Liver (tissue), 9 donors: ENCODE measurements around the gene SYTL1. TPM values are rescaled to one million over a fixed set of nuclear protein-coding genes. Genes with fewer than 3 reads are reported as not detected.

Experiments
- DNase-seq: peaks from one replicate; pipeline ENCODE4 v3.0.0-alpha.2; 2017; ENCODE audit warnings: low spot score
- H3K27ac ChIP-seq, 2 donors: one replicate each; pipeline ENCODE4 v1.7.0; 2013; ENCODE audit warnings: inconsistent platforms in 2 of 2, low read length in 2 of 2, control low read depth in 1 of 2, low read depth in 1 of 2, mild to moderate bottlenecking in 1 of 2
- H3K27me3 ChIP-seq, 4 donors: one replicate each; pipeline versions ENCODE4 v1.6.1 to v1.7.0; 2013; ENCODE audit warnings: low read length in 3 of 4, inconsistent platforms in 1 of 4, mild to moderate bottlenecking in 1 of 4, moderate library complexity in 1 of 4; ENCODE audit not compliant: control insufficient read depth in 4 of 4, insufficient read depth in 4 of 4
- H3K36me3 ChIP-seq, 4 donors: one replicate each; pipeline versions ENCODE4 v1.6.1 to v1.7.0; 2013; ENCODE audit warnings: low read length in 3 of 4, mild to moderate bottlenecking in 3 of 4, low read depth in 1 of 4, moderate library complexity in 1 of 4; ENCODE audit not compliant: control insufficient read depth in 4 of 4, insufficient read depth in 3 of 4
- H3K4me1 ChIP-seq, 4 donors: one replicate each; pipeline versions ENCODE4 v1.6.1 to v1.7.0; 2013; ENCODE audit warnings: low read length in 3 of 4, mild to moderate bottlenecking in 3 of 4, moderate library complexity in 1 of 4; ENCODE audit not compliant: control insufficient read depth in 4 of 4, insufficient read depth in 4 of 4
- H3K4me3 ChIP-seq, 3 donors: one replicate each; pipeline versions ENCODE4 v1.6.1 to v1.7.0; 2013; ENCODE audit warnings: low read length in 3 of 3, control low read depth in 1 of 3, low read depth in 1 of 3, mild to moderate bottlenecking in 1 of 3
- H3K9ac ChIP-seq, 2 donors: one replicate each; pipeline ENCODE4 v1.7.0; 2013; ENCODE audit warnings: low read length in 2 of 2, mild to moderate bottlenecking in 2 of 2, moderate library complexity in 2 of 2, control low read depth in 1 of 2, low read depth in 1 of 2
- H3K9me3 ChIP-seq, 4 donors: one replicate each; pipeline versions ENCODE4 v1.6.1 to v1.7.0; 2013; ENCODE audit warnings: low read length in 3 of 4; ENCODE audit not compliant: control insufficient read depth in 4 of 4
- EGR1 ChIP-seq, 2 donors: IDR thresholded peaks; 2 replicates each; pipeline ENCODE4 v1.6.1; 2016 to 2018; ENCODE audit warnings: antibody characterized with exemption in 2 of 2, low read depth in 2 of 2
- FOXA1 ChIP-seq: IDR thresholded peaks from 2 replicates; pipeline ENCODE4 v1.6.1; 2016; ENCODE audit warnings: antibody characterized with exemption
- FOXA2 ChIP-seq: IDR thresholded peaks from 2 replicates; pipeline ENCODE4 v1.6.1; 2016; ENCODE audit warnings: antibody characterized with exemption
- GABPA ChIP-seq, 2 donors: IDR thresholded peaks in 1 of 2; conservative IDR thresholded peaks in 1 of 2; 2 replicates each; pipeline ENCODE4 v1.6.1; 2016; ENCODE audit warnings: antibody characterized with exemption in 2 of 2, mild to moderate bottlenecking in 1 of 2, moderate library complexity in 1 of 2
- HNF4A ChIP-seq, 2 donors: conservative IDR thresholded peaks; 2 replicates each; pipeline ENCODE4 v1.6.1; 2016; ENCODE audit warnings: antibody characterized with exemption in 2 of 2, mild to moderate bottlenecking in 2 of 2
- JUND ChIP-seq, 2 donors: IDR thresholded peaks; 2 replicates each; pipeline ENCODE4 v1.6.1; 2016; ENCODE audit warnings: antibody characterized with exemption in 2 of 2
- NR2F2 ChIP-seq: IDR thresholded peaks from 2 replicates; pipeline ENCODE4 v1.6.1; 2016; ENCODE audit warnings: antibody characterized with exemption
- RAD21 ChIP-seq, 2 donors: IDR thresholded peaks; 2 replicates each; pipeline ENCODE4 v1.6.1; 2016; ENCODE audit warnings: antibody characterized with exemption in 2 of 2, mild to moderate bottlenecking in 2 of 2
- RXRA ChIP-seq, 2 donors: IDR thresholded peaks; 2 replicates each; pipeline ENCODE4 v1.6.1; 2017 to 2018; ENCODE audit warnings: antibody characterized with exemption in 2 of 2, mild to moderate bottlenecking in 1 of 2
- SP1 ChIP-seq: IDR thresholded peaks from 2 replicates; pipeline ENCODE4 v1.6.1; 2018; ENCODE audit warnings: antibody characterized with exemption, mild to moderate bottlenecking
- TAF1 ChIP-seq: conservative IDR thresholded peaks from 2 replicates; pipeline ENCODE4 v1.6.1; 2016; ENCODE audit warnings: antibody characterized with exemption, mild to moderate bottlenecking
- YY1 ChIP-seq: IDR thresholded peaks from 2 replicates; pipeline ENCODE4 v1.6.1; 2016; ENCODE audit warnings: antibody characterized with exemption, mild to moderate bottlenecking
- WGBS: extraction: QIAGEN DNeasy Blood & Tissue Kit; methylation state at CpG from one replicate; pipeline ENCODE4 v1.1.7; 2013; 5-methylcytosine and 5-hydroxymethylcytosine counted together
- polyA plus RNA-seq, 2 donors: library from polyadenylated mRNA; stranded (reverse) in 1 of 2; unstranded in 1 of 2; fragments of 200-250 nt in 1 of 2; fragments of >200 nt in 1 of 2; fragmentation: Nextera tagmentation in 1 of 2; extraction: Ambion mirVana in 1 of 2; gene quantifications; one replicate each; pipeline versions ENCODE4 v1.2.1 to v1.2.3, GENCODE V29; 2013 to 2015
- total RNA-seq, 2 donors: library from RNA; depleted of rRNA; stranded (reverse); fragments of >200 nt; gene quantifications; one replicate each; pipeline ENCODE4 v1.2.3, GENCODE V29; 2014
- TF ChIP-seq, protein P1 (sequence below): IDR thresholded peaks from 2 replicates; pipeline ENCODE4 v1.6.1; 2016; ENCODE audit warnings: antibody characterized with exemption
- TF ChIP-seq, protein P2 (sequence below): fragments of 150-350 bp; IDR thresholded peaks from 2 replicates; pipeline ENCODE4 v1.5.1; 2017; ENCODE audit warnings: improper control_type of control experiment, low read depth, low read length; ENCODE audit not compliant: missing input control
- TF ChIP-seq, protein P3 (sequence below): IDR thresholded peaks from 2 replicates; pipeline ENCODE4 v1.6.1; 2016; ENCODE audit warnings: antibody characterized with exemption
- donor health status: healthy.
- donor health status: healthy.
- donor health status: healthy.
- donor health status: healthy.
- donor health status: healthy.

Gene SYTL1
- total and polyA plus RNA-seq, 4 donors: 0.73 to 3.9 (median 1.4) TPM

DNA sequence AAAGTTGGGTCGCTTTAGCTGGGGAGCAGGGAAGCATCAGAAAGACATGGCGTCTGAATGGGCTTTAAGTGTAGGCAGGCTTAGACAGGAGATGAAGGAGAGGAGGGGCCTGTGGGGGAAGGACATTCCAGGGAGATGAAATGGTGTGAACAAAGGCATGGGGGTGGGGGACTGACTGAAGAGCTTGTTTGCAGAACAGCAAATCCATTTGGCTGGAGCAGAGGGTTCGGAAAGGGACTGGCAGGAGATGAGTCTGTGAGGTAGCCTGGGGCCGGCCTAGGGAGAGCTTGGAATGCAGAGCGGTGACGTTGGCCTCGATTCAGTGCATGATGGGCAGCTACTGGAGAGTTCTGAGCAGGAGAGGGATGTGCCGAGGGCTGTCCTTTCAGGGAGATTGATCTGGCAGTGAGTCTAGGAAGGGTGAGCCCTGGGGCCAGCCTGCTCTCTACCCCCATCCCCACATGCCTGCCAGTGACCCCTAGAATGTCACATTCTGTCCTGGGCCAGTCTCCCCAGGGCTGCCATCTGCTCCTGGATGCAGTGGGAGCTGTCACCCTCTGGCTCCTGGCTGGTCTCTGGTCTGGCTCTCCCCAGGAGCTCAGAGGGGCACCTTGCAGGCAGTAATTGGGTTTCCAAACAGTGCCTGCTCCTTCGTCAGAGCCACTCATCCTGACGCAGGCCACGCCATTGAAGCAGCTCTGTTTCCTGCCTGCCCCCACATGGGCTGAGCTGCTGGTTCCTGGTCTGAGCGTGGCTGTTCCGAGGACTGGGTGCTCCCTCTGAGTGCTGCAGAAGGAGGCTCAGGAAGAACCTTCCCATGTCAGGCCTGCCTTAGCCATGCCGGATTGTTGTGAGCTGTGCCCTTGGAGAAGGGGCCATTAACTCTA lies 42.2 kb upstream of the SYTL1 start (continued):
- TF ChIP-seq FOXA1: no peak
- TF ChIP-seq, protein P1, sequence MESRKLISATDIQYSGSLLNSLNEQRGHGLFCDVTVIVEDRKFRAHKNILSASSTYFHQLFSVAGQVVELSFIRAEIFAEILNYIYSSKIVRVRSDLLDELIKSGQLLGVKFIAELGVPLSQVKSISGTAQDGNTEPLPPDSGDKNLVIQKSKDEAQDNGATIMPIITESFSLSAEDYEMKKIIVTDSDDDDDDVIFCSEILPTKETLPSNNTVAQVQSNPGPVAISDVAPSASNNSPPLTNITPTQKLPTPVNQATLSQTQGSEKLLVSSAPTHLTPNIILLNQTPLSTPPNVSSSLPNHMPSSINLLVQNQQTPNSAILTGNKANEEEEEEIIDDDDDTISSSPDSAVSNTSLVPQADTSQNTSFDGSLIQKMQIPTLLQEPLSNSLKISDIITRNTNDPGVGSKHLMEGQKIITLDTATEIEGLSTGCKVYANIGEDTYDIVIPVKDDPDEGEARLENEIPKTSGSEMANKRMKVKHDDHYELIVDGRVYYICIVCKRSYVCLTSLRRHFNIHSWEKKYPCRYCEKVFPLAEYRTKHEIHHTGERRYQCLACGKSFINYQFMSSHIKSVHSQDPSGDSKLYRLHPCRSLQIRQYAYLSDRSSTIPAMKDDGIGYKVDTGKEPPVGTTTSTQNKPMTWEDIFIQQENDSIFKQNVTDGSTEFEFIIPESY: no peak
- no peak for TF ChIP-seq NR2F2
- no peak for TF ChIP-seq GABPA (IDR thresholded peaks at IDR 0.05 in 1 of 2, conservative IDR thresholded peaks at IDR 0.05 in 1 of 2)

- Histone ChIP-seq H3K36me3 (peaks cover 9 to 54% (median 32%) of the 10 kb centered on the region in 4 donors), H3K27ac (peak overlapping the region in 1 of 2 donors; percentile 56), H3K4me1 (peaks cover 0 to 8% (median 0%) of the 10 kb centered on the region in 4 donors), H3K4me3 (no peak overlapping the region), H3K9me3 (no peaks in the 10 kb centered on the region), H3K27me3 (no peaks in the 10 kb centered on the region), H3K9ac (no peak overlapping the region)
- WGBS: 43% methylated on average over 5 of the region's 5 CpGs
- peak; percentile 91 to 96 for TF ChIP-seq RAD21 (IDR thresholded peaks at IDR 0.05)
- TF ChIP-seq, protein P1: no peak
- TF ChIP-seq, protein P2, sequence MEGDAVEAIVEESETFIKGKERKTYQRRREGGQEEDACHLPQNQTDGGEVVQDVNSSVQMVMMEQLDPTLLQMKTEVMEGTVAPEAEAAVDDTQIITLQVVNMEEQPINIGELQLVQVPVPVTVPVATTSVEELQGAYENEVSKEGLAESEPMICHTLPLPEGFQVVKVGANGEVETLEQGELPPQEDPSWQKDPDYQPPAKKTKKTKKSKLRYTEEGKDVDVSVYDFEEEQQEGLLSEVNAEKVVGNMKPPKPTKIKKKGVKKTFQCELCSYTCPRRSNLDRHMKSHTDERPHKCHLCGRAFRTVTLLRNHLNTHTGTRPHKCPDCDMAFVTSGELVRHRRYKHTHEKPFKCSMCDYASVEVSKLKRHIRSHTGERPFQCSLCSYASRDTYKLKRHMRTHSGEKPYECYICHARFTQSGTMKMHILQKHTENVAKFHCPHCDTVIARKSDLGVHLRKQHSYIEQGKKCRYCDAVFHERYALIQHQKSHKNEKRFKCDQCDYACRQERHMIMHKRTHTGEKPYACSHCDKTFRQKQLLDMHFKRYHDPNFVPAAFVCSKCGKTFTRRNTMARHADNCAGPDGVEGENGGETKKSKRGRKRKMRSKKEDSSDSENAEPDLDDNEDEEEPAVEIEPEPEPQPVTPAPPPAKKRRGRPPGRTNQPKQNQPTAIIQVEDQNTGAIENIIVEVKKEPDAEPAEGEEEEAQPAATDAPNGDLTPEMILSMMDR: peak; percentile 99
- peak; percentile 82 for DNase-seq
These were observed 41.3 kb upstream of the SYTL1 start for GRCh38 chr1:27300341-27301051.

DNA sequence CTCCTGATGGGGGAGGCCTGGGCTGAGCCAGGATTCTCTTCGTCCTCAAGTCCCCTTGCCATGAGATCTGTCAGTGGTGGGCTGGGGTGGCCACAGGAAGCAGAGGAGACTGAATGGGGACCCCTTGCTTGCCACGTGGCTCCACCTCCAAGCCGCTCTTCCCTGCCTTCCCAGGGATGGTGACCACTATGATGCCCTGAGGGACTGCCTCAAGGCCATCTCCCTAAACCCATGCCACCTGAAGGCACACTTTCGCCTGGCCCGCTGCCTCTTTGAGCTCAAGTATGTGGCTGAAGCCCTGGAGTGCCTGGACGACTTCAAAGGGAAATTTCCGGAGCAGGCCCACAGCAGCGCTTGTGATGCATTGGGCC lies 40.8 kb upstream of the SYTL1 start:
- H3K27ac ChIP-seq: no peak overlapping the region
- no peaks in the 10 kb centered on the region for H3K9me3 ChIP-seq
- H3K4me3 ChIP-seq: no peak overlapping the region
- H3K9ac ChIP-seq: no peak overlapping the region
- no peaks in the 10 kb centered on the region for H3K27me3 ChIP-seq
- no peak for DNase-seq
- peaks cover 9 to 54% (median 32%) of the 10 kb centered on the region in 4 donors for H3K36me3 ChIP-seq
- H3K4me1 ChIP-seq: peaks cover 0 to 8% (median 0%) of the 10 kb centered on the region in 4 donors
- WGBS: 83% methylated on average over 8 of the region's 8 CpGs
- TF ChIP-seq HNF4A (conservative IDR thresholded peaks at IDR 0.05): no peak
- TF ChIP-seq FOXA1: no peak
- TF ChIP-seq JUND (IDR thresholded peaks at IDR 0.05): no peak
- TF ChIP-seq, protein P1: no peak
- no peak for TF ChIP-seq GABPA (IDR thresholded peaks at IDR 0.05 in 1 of 2, conservative IDR thresholded peaks at IDR 0.05 in 1 of 2)
- TF ChIP-seq RXRA (IDR thresholded peaks at IDR 0.05): no peak
- TF ChIP-seq RAD21 (IDR thresholded peaks at IDR 0.05): no peak
- TF ChIP-seq, protein P2: no peak
- TF ChIP-seq SP1: no peak
- TF ChIP-seq FOXA2: no peak
- TF ChIP-seq TAF1: no peak
- TF ChIP-seq, protein P3, sequence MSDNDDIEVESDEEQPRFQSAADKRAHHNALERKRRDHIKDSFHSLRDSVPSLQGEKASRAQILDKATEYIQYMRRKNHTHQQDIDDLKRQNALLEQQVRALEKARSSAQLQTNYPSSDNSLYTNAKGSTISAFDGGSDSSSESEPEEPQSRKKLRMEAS: no peak
- TF ChIP-seq YY1: no peak
- TF ChIP-seq NR2F2: no peak
- no peak for TF ChIP-seq EGR1 (IDR thresholded peaks at IDR 0.05; ENCODE audit: low read depth in 2 of 2)
